ENCODE measurements around the gene NOL3. TPM values are rescaled to one million over a fixed set of nuclear protein-coding genes. Genes with fewer than 3 reads are reported as not detected.
A peak's percentile ranks its signal among the peaks of the same experiment; 100 is the strongest.

NOL3 gene
- total and polyA plus RNA-seq, 4 donors: 25.3 to 51.9 (median 41.2) TPM

- no peak for TF ChIP-seq CTCF (IDR thresholded peaks at IDR 0.05; ENCODE audit: control extremely low read depth, extremely low read depth)
- ATAC-seq (ENCODE audit: insufficient read depth, low FRiP score) (no peak), DNase-seq (no peak)
- no peaks in the 10 kb centered on the region for H3K27me3 ChIP-seq (ENCODE audit: control insufficient read depth in 3 of 3, insufficient read depth in 3 of 3, low read length in 2 of 3)
- peaks cover 8 to 41% (median 18%) of the 10 kb centered on the region in 5 donors for H3K4me1 ChIP-seq (ENCODE audit: control insufficient read depth in 5 of 5, insufficient read depth in 5 of 5, low read length in 5 of 5)
- no peak overlapping the region for H3K27ac ChIP-seq (ENCODE audit: low read depth in 1 of 2, low read length in 1 of 2)
- no peak overlapping the region for H3K9ac ChIP-seq (ENCODE audit: insufficient read depth in 1 of 2, low read length in 2 of 2)
- no peaks in the 10 kb centered on the region for H3K9me3 ChIP-seq (ENCODE audit: control insufficient read depth in 4 of 4, insufficient read depth in 3 of 4, low read length in 3 of 4)
- WGBS, 2 donors: 92 to 98% methylated on average over 15 of the region's 15 CpGs
- H3K4me3 ChIP-seq: no peak overlapping the region
- H3K36me3 ChIP-seq (ENCODE audit: control insufficient read depth in 4 of 4, insufficient read depth in 4 of 4, low read length in 4 of 4): peaks cover 0 to 1% (median 0%) of the 10 kb centered on the region in 4 donors
These were observed 18.5 kb downstream of the NOL3 start for GRCh38 chr16:67188798-67189197.

GRCh38 chr16:67190041-67190440 lies 19.7 kb downstream of the NOL3 start, which contains the start of gene EXOC3L1:
Gene EXOC3L1, minus strand, starts transcription at chr16:67190136. Its CDS starts 460 bp downstream, at chr16:67189676.
- peaks cover 6 to 11% (median 10%) of the 10 kb centered on the region in 4 donors for H3K36me3 ChIP-seq (ENCODE audit: control insufficient read depth in 4 of 4, insufficient read depth in 4 of 4, low read length in 4 of 4)
- H3K4me3 ChIP-seq: peak within 1 kb of the TSS; percentile 45
- 33 to 42% methylated on average over 6 of the region's 6 CpGs for WGBS, 2 donors
- ATAC-seq (ENCODE audit: insufficient read depth, low FRiP score) (no peak), DNase-seq (peak in 1 of 3 donors; percentile 22)
- H3K9ac ChIP-seq (ENCODE audit: insufficient read depth in 1 of 2, low read length in 2 of 2): no peak within 1 kb of the TSS
- H3K4me1 ChIP-seq (ENCODE audit: control insufficient read depth in 5 of 5, insufficient read depth in 5 of 5, low read length in 5 of 5): peaks cover 8 to 33% (median 18%) of the 10 kb centered on the region in 5 donors
- no peaks in the 10 kb centered on the region for H3K9me3 ChIP-seq (ENCODE audit: control insufficient read depth in 4 of 4, insufficient read depth in 3 of 4, low read length in 3 of 4)
- no peak for TF ChIP-seq CTCF (IDR thresholded peaks at IDR 0.05; ENCODE audit: control extremely low read depth, extremely low read depth)
- H3K27me3 ChIP-seq (ENCODE audit: control insufficient read depth in 3 of 3, insufficient read depth in 3 of 3, low read length in 2 of 3): no peaks in the 10 kb centered on the region
- H3K27ac ChIP-seq (ENCODE audit: low read depth in 1 of 2, low read length in 1 of 2): peak within 1 kb of the TSS in 1 of 2 donors; percentile 56

- no peak for ATAC-seq (ENCODE audit: insufficient read depth, low FRiP score)
- H3K4me3 ChIP-seq: no peak overlapping the region
These were observed 20.4 kb downstream of the NOL3 start for GRCh38 chr16:67190448-67191399.

More at GRCh38 chr16:67190448-67191399, 20.4 kb downstream of the NOL3 start:
- H3K9me3 ChIP-seq (ENCODE audit: control insufficient read depth in 4 of 4, insufficient read depth in 3 of 4, low read length in 3 of 4): no peaks in the 10 kb centered on the region
- DNase-seq: no peak
- peaks cover 11 to 18% (median 13%) of the 10 kb centered on the region in 4 donors for H3K36me3 ChIP-seq (ENCODE audit: control insufficient read depth in 4 of 4, insufficient read depth in 4 of 4, low read length in 4 of 4)
- no peak for TF ChIP-seq CTCF (IDR thresholded peaks at IDR 0.05; ENCODE audit: control extremely low read depth, extremely low read depth)
- peaks cover 8 to 26% (median 12%) of the 10 kb centered on the region in 5 donors for H3K4me1 ChIP-seq (ENCODE audit: control insufficient read depth in 5 of 5, insufficient read depth in 5 of 5, low read length in 5 of 5)
- no peak overlapping the region for H3K9ac ChIP-seq (ENCODE audit: insufficient read depth in 1 of 2, low read length in 2 of 2)
- WGBS, 2 donors: 77% methylated on average over 13 of the region's 13 CpGs
- no peaks in the 10 kb centered on the region for H3K27me3 ChIP-seq (ENCODE audit: control insufficient read depth in 3 of 3, insufficient read depth in 3 of 3, low read length in 2 of 3)
- H3K27ac ChIP-seq (ENCODE audit: low read depth in 1 of 2, low read length in 1 of 2): peak overlapping the region in 1 of 2 donors; percentile 56

Measured in lung (tissue), 12 donors.